Right atrium auricular region (tissue), 2 donors: ENCODE data around the gene ADCK1. TPM values are rescaled to one million over a fixed set of nuclear protein-coding genes. Genes with fewer than 3 reads are reported as not detected.

Experiments
- DNase-seq: peaks from one replicate; pipeline ENCODE4 v3.0.0-alpha.2; 2019; ENCODE audit warnings: low spot score
- H3K27ac ChIP-seq, 2 donors: fragments of 200-600 bp; sonication (generic); 1 replicate in 1 of 2; 2 replicates in 1 of 2; pipeline ENCODE4 v1.5.1; 2016 to 2019
- H3K27me3 ChIP-seq, 2 donors: fragments of 200-600 bp; sonication (generic); one replicate each; pipeline versions ENCODE4 v1.5.1 to v1.6.0; 2017 to 2019
- H3K36me3 ChIP-seq: fragments of 200-600 bp; sonication (generic); one replicate; pipeline ENCODE4 v1.5.1; 2016
- H3K4me1 ChIP-seq, 2 donors: fragments of 200-600 bp; sonication (generic); one replicate each; pipeline versions ENCODE4 v1.5.1 to v1.6.0; 2017 to 2019
- H3K4me3 ChIP-seq, 2 donors: fragments of 200-600 bp; sonication (generic); 1 replicate in 1 of 2; 2 replicates in 1 of 2; pipeline ENCODE4 v1.5.1; 2017 to 2019; ENCODE audit warnings: mild to moderate bottlenecking in 1 of 2, moderate library complexity in 1 of 2
- H3K9me3 ChIP-seq, 2 donors: fragments of 200-600 bp; sonication (generic); one replicate each; pipeline ENCODE4 v1.5.1; 2019
- total RNA-seq, 2 donors: library from RNA; depleted of rRNA; stranded (reverse); fragments of >200 nt; gene quantifications; one replicate each; pipeline ENCODE4 v1.1.0, GENCODE V29; 2016
- TF ChIP-seq, protein P1 (sequence below), 2 donors: fragments of 200-600 bp; sonication (generic); IDR thresholded peaks; one replicate each; pipeline ENCODE4 v1.5.1; 2019; ENCODE audit warnings: antibody characterized with exemption in 2 of 2

Gene ADCK1
- total RNA-seq, 2 donors from 2014 or later = 5.5 to 8.3 TPM

DNA sequence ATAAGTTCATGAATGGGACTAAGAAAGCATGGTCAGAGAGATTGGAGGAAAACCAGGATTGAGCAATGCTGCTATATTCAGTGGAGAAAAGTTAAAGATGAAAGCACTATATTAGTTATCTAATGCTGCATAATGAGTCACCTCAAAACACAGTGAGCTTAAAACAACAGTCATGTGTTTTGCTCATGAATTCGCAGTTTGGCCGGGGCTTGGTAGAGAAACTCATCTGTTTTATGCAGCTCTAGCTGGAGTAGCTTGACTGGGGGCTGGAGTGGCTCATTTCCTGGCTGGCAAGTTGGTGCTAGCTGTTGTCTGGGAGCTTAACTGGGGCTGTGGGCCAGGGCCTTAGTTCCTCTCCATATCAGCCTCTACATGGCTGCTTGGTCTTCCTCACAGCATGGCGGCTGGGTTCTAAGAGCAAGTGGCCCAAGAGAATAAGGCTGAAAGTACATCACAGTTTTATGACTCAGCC is 90.1 kb downstream of the ADCK1 start:
- H3K27ac ChIP-seq = no peak overlapping the region
- no peak overlapping the region for H3K4me3 ChIP-seq
- H3K4me1 ChIP-seq = no peaks in the 10 kb centered on the region
- no peak for DNase-seq
- peaks cover 4% of the 10 kb centered on the region for H3K36me3 ChIP-seq
- H3K27me3 ChIP-seq = no peaks in the 10 kb centered on the region
- no peaks in the 10 kb centered on the region for H3K9me3 ChIP-seq
- TF ChIP-seq, protein P1, sequence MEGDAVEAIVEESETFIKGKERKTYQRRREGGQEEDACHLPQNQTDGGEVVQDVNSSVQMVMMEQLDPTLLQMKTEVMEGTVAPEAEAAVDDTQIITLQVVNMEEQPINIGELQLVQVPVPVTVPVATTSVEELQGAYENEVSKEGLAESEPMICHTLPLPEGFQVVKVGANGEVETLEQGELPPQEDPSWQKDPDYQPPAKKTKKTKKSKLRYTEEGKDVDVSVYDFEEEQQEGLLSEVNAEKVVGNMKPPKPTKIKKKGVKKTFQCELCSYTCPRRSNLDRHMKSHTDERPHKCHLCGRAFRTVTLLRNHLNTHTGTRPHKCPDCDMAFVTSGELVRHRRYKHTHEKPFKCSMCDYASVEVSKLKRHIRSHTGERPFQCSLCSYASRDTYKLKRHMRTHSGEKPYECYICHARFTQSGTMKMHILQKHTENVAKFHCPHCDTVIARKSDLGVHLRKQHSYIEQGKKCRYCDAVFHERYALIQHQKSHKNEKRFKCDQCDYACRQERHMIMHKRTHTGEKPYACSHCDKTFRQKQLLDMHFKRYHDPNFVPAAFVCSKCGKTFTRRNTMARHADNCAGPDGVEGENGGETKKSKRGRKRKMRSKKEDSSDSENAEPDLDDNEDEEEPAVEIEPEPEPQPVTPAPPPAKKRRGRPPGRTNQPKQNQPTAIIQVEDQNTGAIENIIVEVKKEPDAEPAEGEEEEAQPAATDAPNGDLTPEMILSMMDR (IDR thresholded peaks at IDR 0.05) = no peak

DNA sequence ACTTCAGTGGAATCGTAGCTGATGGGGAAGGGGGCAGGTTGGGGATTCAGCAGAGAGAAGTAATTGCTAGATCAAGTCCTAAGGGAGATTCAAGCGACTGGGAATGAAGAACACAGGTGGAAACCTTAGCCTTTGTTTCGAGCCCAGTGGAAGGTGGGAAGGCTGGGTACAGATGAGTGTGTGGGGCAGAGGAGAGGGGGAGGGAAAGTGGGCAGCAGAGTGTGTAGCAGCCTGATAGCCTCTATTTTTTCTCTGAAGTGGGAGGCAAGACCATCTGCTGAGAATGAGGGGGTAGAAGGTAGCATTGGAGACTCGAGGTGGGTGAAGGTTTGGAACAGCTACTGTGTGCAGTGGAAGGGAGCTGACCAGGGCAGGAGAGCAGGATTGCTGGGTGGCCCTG is 91.0 kb downstream of the ADCK1 start:
- Histone ChIP-seq H3K9me3 (no peaks in the 10 kb centered on the region), H3K27me3 (no peaks in the 10 kb centered on the region), H3K4me3 (no peak overlapping the region), H3K4me1 (no peaks in the 10 kb centered on the region), H3K27ac (no peak overlapping the region), H3K36me3 (peaks cover 4% of the 10 kb centered on the region)
- TF ChIP-seq, protein P1 (IDR thresholded peaks at IDR 0.05) = no peak
- DNase-seq = no peak

DNA sequence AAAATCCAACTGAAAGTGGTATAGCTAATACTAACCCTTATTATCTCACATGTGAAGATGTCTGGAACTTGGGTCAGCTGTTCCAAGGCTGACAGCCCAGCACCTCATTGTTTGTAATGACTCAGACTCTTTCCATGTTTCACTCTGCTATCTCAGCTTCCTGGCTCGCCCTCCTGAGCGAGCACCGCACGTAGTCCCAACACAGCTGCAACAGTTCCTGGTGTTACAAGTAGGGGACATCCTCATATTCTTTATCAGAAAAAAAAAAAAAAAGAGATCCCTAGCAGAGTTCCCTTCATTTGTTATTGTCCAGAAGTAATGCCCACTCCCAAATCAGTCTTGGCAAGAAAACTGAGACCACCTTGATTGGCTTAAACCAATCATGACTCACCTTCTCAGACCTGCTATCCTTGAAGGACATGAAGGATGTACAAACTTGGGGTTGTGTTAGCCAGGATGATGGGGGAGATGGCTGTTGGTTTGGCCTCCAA is 92.5 kb downstream of the ADCK1 start:
- H3K4me3 ChIP-seq = no peak overlapping the region
- H3K36me3 ChIP-seq = peaks cover 4% of the 10 kb centered on the region
- no peaks in the 10 kb centered on the region for H3K4me1 ChIP-seq
- H3K27ac ChIP-seq = no peak overlapping the region
- TF ChIP-seq, protein P1 (IDR thresholded peaks at IDR 0.05) = no peak
- no peaks in the 10 kb centered on the region for H3K27me3 ChIP-seq
- DNase-seq = no peak
- H3K9me3 ChIP-seq = no peaks in the 10 kb centered on the region

DNA sequence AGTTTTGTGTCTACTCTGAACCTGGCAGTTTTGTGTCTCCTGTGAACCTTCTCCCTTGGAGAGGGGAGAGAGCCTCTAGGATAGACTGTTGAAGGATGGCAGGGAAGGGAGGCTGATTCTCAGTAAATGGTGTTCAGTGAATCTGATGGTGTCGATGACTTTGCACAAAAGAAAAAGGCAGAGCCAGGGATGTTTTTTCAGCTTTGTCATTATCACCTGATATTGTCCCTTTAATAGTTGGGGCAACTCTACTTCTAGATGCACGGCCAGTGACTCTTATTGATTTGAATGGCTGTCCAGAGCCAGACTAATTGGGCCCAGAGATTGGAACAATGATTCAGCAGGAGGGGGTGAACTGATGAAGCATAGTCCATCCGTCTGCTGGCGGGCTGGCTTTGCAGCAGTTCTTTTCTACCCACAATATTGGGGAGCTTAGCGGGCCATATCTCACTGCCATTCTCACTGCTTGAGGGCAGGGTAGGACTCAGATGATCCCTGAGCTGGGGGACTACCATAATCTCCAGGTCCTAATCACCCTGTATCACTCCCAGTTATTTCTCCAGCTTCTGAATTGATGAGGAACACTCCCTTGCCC is 93.1 kb downstream of the ADCK1 start:
- Histone ChIP-seq H3K4me1 (no peaks in the 10 kb centered on the region), H3K27ac (no peak overlapping the region), H3K4me3 (no peak overlapping the region), H3K9me3 (no peaks in the 10 kb centered on the region), H3K27me3 (no peaks in the 10 kb centered on the region), H3K36me3 (peaks cover 4% of the 10 kb centered on the region)
- no peak for DNase-seq
- TF ChIP-seq, protein P1 (IDR thresholded peaks at IDR 0.05) = no peak

DNA sequence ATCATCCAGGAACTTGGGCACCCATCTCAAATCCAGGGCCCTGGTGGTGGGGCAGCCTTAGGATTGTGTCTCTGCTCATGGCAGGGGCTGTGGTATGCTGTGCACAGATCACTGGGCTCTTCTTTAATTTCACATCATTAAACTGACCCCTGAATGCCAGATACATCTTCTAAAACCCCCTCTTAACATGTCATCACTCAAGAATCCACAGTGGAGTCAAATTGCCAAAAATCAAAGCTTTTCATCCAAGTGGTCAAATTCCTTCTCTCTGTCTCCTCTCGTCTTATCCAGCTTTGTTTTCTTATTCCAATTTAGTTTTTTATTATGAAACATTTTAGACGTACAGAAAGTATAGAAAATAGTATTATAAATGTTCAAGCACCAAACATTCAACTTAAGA is 97.5 kb downstream of the ADCK1 start:
- Histone ChIP-seq H3K4me3 (no peak overlapping the region), H3K27ac (no peak overlapping the region), H3K9me3 (no peaks in the 10 kb centered on the region), H3K4me1 (no peaks in the 10 kb centered on the region), H3K27me3 (no peaks in the 10 kb centered on the region), H3K36me3 (peaks cover 4% of the 10 kb centered on the region)
- no peak for DNase-seq
- TF ChIP-seq, protein P1 (IDR thresholded peaks at IDR 0.05) = no peak

DNA sequence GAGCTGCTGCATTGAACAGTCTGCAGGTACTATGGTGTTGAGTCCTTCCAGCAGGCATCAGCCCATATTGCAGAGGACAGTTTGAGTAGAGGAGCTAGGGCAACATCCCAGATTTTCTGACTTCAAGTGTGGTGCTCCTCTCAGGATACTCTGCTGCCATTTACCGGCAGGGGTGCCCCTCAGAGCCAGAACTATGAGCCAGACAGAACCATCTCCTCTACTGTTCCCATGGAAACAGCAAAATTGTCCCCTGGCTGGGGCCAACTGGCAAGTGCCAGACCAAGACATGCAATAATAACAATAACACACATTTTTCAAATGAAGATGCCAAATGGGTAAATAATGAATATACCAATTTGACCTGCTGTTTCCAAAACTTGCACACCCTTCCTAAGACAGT is 102.9 kb downstream of the ADCK1 start:
- H3K4me1 ChIP-seq = no peaks in the 10 kb centered on the region
- no peak for DNase-seq
- no peak overlapping the region for H3K4me3 ChIP-seq
- H3K27me3 ChIP-seq = no peaks in the 10 kb centered on the region
- H3K36me3 ChIP-seq = no peaks in the 10 kb centered on the region
- no peaks in the 10 kb centered on the region for H3K9me3 ChIP-seq
- TF ChIP-seq, protein P1 (IDR thresholded peaks at IDR 0.05) = no peak
- H3K27ac ChIP-seq = no peak overlapping the region
